Adrenal gland (tissue), 12 donors: Measurements from ENCODE around the gene MBD2. TPM values are rescaled to one million over a fixed set of nuclear protein-coding genes. Genes with fewer than 3 reads are reported as not detected.

Experiments
- DNase-seq, 7 donors: peaks; one replicate each; pipeline ENCODE4 v3.0.0-alpha.2; 2019 to 2020
- H3K27ac ChIP-seq, 5 donors: fragments of 200-600 bp; sonication (generic) in 4 of 5; 1 replicate in 3 of 5; 2 replicates in 2 of 5; pipeline versions ENCODE4 v1.5.1 to v1.8.0; 2016 to 2020; ENCODE audit warnings: mild to moderate bottlenecking in 1 of 5
- H3K27me3 ChIP-seq: fragments of 200-600 bp; 2 replicates; pipeline ENCODE4 v1.8.0; 2021
- H3K36me3 ChIP-seq, 2 donors: fragments of 200-600 bp; replicated peaks in 1 of 2; 1 replicate in 1 of 2; 2 replicates in 1 of 2; pipeline versions ENCODE4 v1.5.1 to v1.8.0; 2018 to 2022
- H3K4me1 ChIP-seq, 2 donors: fragments of 200-600 bp; replicated peaks in 1 of 2; 1 replicate in 1 of 2; 2 replicates in 1 of 2; pipeline versions ENCODE4 v1.5.1 to v1.8.0; 2018 to 2021
- H3K4me3 ChIP-seq, 4 donors: fragments of 200-600 bp; sonication (generic) in 3 of 4; one replicate each; pipeline ENCODE4 v1.5.1; 2016 to 2018
- H3K9me3 ChIP-seq, 3 donors: fragments of 200-600 bp; sonication (generic) in 1 of 3; replicated peaks in 1 of 3; 1 replicate in 2 of 3; 2 replicates in 1 of 3; pipeline versions ENCODE4 v1.5.1 to v1.8.0; 2016 to 2021
- POLR2A ChIP-seq, 2 donors: fragments of 450-650 bp; IDR thresholded peaks; one replicate each; pipeline ENCODE4 v1.6.1; 2017; ENCODE audit warnings: antibody characterized with exemption in 2 of 2, mild to moderate bottlenecking in 2 of 2, moderate library complexity in 1 of 2
- WGBS, 4 donors: extraction: QIAGEN DNeasy Blood & Tissue Kit in 2 of 4; methylation state at CpG; one replicate each; pipeline versions ENCODE4 v1.1.5 to v1.1.7; 2013 to 2017; 5-methylcytosine and 5-hydroxymethylcytosine counted together
- intact Hi-C, 2 donors: fragments of 100-400 bp; cut with DNase I; formaldehyde crosslinking; loops; one replicate each; pipeline versions ENCODE4 v1.14.1 to v1.15.0; 2022 to 2023
- polyA plus RNA-seq, 3 donors: library from polyadenylated mRNA; stranded (reverse); fragments of 200-250 nt in 2 of 3; fragments of 350-450 nt in 1 of 3; fragmentation: Illumina TruSeq in 1 of 3; extraction: RNeasy Lipid Tissue Mini Kit (QIAGEN cat#74804) in 1 of 3; gene quantifications; one replicate each; pipeline ENCODE4 v1.2.3, GENCODE V29; 2013 to 2014
- total RNA-seq, 9 donors: library from RNA; depleted of rRNA in 4 of 9; stranded (reverse); fragments of >200 nt in 4 of 9; fragments of 120-200 nt in 1 of 9; fragmentation: NEBNext Ultra II Directional in 1 of 9; extraction: Animal tissue kit (Norgen Biotek cat#: 25700) in 1 of 9; gene quantifications; one replicate each; pipeline versions ENCODE4 v1.1.0 to v1.2.4, GENCODE V29; 2013 to 2023
- TF ChIP-seq, protein P1 (sequence below), 6 experiments: fragments of 450-650 bp in 4 of 6; fragments of 200-600 bp in 2 of 6; sonication (generic) in 1 of 6; IDR thresholded peaks; 1 replicate in 5 of 6; 2 replicates in 1 of 6; pipeline versions ENCODE4 v1.5.1 to v1.8.0; 2016 to 2021; ENCODE audit warnings: antibody characterized with exemption in 6 of 6, mild to moderate bottlenecking in 2 of 6, moderate library complexity in 1 of 6
- donor health status: healthy with polysubstance abuse.
- donor health status: Bipolar disorder and iron deficiency.
- donor health status: DM: yes; HTN: yes; CAD: no.
- donor health status: DM: no; HTN: no; CAD: no.
- donor health status: DM: no; HTN: no; CAD: no.
- donor health status: DM: yes; HTN: yes; CAD: no.

Gene MBD2
- total and polyA plus RNA-seq, 12 donors, result 13.5 to 70.8 (median 30.1) TPM

DNA sequence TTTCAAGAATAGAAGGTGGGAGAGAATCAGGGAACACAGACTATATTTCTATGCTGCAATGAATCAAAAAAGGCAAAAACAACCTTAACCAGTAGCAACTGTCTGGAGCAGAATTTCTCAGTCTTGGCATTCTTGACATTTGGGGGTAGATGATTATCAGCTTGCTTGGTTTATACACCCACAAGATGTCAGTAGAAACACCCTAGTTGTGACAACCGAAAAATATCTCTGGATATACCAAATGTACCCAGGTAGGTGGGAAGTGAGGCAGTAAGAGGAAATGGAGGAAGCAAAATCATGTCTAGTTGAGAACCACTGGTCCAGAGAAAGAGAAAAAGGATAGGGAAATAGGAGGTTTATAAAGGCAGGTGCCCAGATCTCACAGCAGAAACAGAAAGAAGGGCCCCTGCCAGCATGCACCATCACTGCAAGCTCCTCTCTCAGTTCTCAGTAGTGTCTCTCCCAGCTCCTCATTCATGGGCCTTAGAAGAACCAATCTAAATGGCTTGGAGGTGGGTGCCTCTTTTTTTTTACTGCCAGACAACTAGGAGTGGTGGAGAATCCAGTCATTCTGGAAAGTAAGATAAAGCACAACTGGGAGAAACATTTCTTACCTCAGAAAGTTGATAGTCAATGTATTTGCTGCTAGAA, 50.4 kb downstream of the MBD2 start:
- WGBS, 4 donors, result 86 to 96% (median 91%) methylated on average over 1 of the region's 1 CpG
- Histone ChIP-seq H3K36me3 (no peaks in the 10 kb centered on the region), H3K27me3 (no peaks in the 10 kb centered on the region), H3K4me3 (no peak overlapping the region), H3K4me1 (peaks cover 0 to under 1% of the 10 kb centered on the region in 2 donors), H3K27ac (no peak overlapping the region), H3K9me3 (no peaks in the 10 kb centered on the region)
- intact Hi-C loops, result no loop called here
- no peak for TF ChIP-seq POLR2A (IDR thresholded peaks at IDR 0.05)
- TF ChIP-seq, protein P1, sequence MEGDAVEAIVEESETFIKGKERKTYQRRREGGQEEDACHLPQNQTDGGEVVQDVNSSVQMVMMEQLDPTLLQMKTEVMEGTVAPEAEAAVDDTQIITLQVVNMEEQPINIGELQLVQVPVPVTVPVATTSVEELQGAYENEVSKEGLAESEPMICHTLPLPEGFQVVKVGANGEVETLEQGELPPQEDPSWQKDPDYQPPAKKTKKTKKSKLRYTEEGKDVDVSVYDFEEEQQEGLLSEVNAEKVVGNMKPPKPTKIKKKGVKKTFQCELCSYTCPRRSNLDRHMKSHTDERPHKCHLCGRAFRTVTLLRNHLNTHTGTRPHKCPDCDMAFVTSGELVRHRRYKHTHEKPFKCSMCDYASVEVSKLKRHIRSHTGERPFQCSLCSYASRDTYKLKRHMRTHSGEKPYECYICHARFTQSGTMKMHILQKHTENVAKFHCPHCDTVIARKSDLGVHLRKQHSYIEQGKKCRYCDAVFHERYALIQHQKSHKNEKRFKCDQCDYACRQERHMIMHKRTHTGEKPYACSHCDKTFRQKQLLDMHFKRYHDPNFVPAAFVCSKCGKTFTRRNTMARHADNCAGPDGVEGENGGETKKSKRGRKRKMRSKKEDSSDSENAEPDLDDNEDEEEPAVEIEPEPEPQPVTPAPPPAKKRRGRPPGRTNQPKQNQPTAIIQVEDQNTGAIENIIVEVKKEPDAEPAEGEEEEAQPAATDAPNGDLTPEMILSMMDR (IDR thresholded peaks at IDR 0.05), result no peak
- DNase-seq, result no peak

DNA sequence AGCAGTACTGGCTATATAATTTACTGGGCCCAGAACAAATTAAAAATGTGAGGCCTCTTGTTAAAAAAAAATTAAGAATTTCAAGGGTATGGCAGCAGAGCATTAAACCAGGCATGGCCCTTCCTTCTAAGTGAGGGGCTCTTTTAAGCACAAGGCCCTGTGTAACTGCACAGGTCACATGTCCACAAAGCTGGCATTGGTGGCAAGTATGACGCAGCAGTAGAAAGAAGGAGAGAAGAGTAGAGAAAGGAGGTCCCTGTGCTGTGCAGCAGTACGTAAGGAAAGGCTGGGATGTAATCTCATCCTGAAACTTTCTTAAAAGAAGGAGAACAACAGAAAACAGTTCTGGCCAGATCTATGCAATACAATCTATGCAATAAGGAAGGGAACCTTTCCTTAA, 51.2 kb downstream of the MBD2 start:
- no peaks in the 10 kb centered on the region for H3K9me3 ChIP-seq
- no peaks in the 10 kb centered on the region for H3K27me3 ChIP-seq
- no peak for DNase-seq
- H3K36me3 ChIP-seq, result no peaks in the 10 kb centered on the region
- H3K4me3 ChIP-seq, result no peak overlapping the region
- no peak for TF ChIP-seq POLR2A (IDR thresholded peaks at IDR 0.05)
- TF ChIP-seq, protein P1 (IDR thresholded peaks at IDR 0.05), result no peak
- H3K27ac ChIP-seq, result no peak overlapping the region
- 86 to 98% (median 96%) methylated on average over 2 of the region's 2 CpGs for WGBS, 4 donors
- peaks cover 0 to 5% of the 10 kb centered on the region in 2 donors for H3K4me1 ChIP-seq
- intact Hi-C loops, result no loop called here

DNA sequence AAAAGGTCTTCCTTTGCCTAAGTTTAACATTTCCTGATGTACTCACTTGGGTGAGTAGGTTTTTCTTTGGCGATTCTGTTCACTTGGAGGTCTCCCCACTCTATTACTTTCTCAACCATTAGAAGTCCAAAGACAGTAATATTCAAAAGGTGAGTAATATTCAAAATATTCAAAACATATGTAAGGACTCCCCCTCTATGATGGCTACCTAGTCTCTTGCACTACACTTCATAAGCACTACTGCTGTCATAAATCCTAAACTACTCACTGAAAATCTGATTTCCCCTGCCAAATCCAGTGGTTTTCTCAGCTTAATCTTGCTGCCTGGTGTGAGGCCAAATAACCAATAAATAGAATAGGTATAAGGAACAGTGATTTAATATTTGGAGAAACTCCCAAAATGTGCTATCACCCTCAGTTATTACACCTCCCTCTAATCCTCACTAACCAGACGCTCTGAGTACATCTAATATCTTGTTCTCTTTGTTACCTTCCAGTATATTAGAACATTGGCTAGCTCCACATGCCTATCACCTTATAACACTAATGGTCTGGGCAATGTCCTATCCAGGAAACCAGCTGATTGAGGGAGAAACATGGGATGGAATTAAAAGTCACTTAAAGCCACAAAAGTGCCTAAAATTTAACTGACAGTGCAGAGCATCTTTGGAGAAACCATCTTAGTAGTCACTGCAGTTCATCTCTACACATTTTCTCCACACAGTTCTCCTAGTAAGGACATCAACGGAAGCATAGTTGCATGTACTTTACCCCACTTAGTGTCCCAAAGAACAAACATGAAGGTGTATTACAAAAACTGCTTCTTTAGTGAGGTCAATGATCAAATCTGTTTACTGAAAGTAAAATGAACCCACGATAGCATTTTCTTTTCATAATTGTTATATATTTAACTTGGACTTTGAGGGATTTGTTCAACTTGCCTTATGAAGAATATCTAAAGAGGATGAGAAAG, 54.8 kb downstream of the MBD2 start:
- H3K4me1 ChIP-seq, result peaks cover 0 to 5% of the 10 kb centered on the region in 2 donors
- H3K27ac ChIP-seq, result no peak overlapping the region
- DNase-seq, result no peak
- H3K4me3 ChIP-seq, result no peak overlapping the region
- intact Hi-C loops, result no loop called here
- TF ChIP-seq POLR2A (IDR thresholded peaks at IDR 0.05), result no peak
- TF ChIP-seq, protein P1 (IDR thresholded peaks at IDR 0.05), result no peak
- H3K36me3 ChIP-seq, result no peaks in the 10 kb centered on the region
- H3K9me3 ChIP-seq, result no peaks in the 10 kb centered on the region
- WGBS, 4 donors, result 91 to 95% (median 94%) methylated on average over 4 of the region's 4 CpGs
- no peaks in the 10 kb centered on the region for H3K27me3 ChIP-seq

DNA sequence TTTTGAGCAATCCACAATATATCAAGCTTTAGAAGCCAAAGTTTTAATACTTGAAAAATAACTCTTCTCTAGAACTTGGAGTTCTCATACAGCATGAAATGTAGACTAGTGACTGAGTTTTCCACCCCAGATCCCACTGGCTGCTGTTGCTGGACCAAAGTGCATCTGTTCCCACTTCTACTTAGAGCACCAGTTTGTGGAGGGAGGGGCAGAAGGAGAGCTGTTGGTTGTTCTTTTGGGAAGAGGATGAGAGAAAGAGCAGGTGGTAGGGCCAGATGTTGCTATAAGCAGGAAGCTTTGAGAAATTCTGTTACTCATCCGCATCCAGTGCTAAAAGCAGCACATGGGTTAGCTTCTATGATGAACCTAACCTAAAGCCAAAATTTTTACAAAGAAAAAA, 59.0 kb downstream of the MBD2 start:
- intact Hi-C loops, result no loop called here
- no peak for DNase-seq
- Histone ChIP-seq H3K27ac (no peak overlapping the region), H3K36me3 (peaks cover 0 to 25% of the 10 kb centered on the region in 2 donors), H3K4me3 (no peak overlapping the region), H3K9me3 (no peaks in the 10 kb centered on the region), H3K27me3 (no peaks in the 10 kb centered on the region), H3K4me1 (peaks cover 0 to 11% of the 10 kb centered on the region in 2 donors)
- WGBS, 4 donors, result 91 to 100% (median 98%) methylated on average over 1 of the region's 1 CpG
- TF ChIP-seq, protein P1 (IDR thresholded peaks at IDR 0.05), result no peak
- TF ChIP-seq POLR2A (IDR thresholded peaks at IDR 0.05), result no peak
